GM19351 (cell line): ENCODE results near the gene TAF4.

ENCODE experiments used
- ATAC-seq: cut with Tn5 transposase; IDR thresholded peaks from one replicate; pipeline ENCODE4 v1.9.1; 2021; ENCODE audit warnings: mild to moderate bottlenecking, moderate library complexity; ENCODE audit not compliant: unreplicated experiment

Gene TAF4

DNA sequence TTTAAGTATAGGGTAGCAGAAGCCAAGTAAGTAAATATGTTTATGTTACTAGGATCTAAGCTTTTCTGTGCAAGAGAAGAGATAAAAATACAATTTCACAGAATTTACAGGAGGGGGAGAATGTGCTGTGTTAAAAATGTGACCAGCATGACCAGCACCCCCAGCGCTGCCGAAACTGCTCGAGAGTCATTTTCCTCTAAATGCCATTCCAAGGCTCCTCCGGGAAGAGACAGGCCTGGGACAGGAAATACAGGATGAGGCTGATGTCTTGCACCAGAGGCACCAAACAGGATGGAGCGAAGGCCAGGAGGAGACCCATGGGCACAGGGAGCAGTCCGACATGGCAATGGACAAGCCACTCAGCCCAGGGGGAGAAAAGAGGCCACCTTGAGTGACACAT, 21.1 kb downstream of the TAF4 start:
- no peak for ATAC-seq

GRCh38 chr20:62043131-62043914, 22.4 kb downstream of the TAF4 start:
- no peak for ATAC-seq

GRCh38 chr20:62042025-62042820, 23.5 kb downstream of the TAF4 start:
- no peak for ATAC-seq

GRCh38 chr20:62040933-62041332, 24.7 kb downstream of the TAF4 start:
- ATAC-seq: no peak

GRCh38 chr20:62040381-62040922, 25.2 kb downstream of the TAF4 start:
- ATAC-seq: no peak

DNA sequence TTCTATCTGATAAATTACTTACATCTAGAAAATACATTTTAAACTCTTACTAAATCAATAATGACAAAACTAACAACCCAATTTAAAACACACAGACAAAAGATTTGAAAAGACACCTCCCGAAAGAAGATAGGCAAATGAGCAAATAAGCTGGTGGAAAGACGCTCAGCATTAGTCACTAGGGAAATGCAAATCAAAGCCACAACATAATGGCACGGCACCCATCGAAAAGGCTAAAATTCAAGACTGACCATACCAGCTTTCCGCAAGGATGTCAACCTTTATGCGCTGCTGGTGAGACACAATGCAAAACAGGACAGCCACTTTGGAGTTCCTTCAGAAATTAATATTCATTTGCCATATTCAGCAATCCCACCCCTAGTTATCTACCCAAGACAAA, 25.9 kb downstream of the TAF4 start:
- peak; percentile 51 for ATAC-seq

- no peak for ATAC-seq
These were observed 32.9 kb downstream of the TAF4 start for GRCh38 chr20:62032609-62033368.

DNA sequence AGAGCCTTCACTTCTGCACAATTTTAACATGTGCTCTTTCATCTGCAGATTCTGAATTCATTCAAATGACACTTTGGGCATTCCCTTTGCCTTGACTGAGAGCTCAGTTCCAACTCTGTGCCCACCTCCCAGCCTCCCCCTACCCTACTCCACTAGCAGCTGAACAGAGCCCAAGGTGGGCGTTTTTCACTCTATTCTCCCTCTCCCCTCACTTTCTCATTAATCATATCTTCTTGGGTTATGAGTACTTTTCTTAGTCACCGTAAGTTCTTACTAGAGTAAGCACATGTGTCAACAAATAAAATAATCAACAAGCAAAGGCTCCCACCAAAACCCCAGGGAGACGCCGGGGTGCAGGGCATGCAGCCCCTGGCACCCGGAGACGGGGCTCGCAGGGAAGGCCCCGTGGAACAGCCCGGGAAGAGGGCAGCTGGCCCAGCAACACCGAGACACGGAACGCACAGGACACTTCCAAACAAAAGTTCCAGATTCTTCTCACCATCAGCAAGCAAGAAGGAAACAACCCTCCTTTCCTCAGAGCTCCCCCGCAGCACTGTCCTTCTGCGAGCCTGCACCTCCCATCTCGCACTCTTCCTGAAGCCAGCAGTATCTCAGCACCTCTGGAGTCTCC, 34.1 kb downstream of the TAF4 start:
- no peak for ATAC-seq

DNA sequence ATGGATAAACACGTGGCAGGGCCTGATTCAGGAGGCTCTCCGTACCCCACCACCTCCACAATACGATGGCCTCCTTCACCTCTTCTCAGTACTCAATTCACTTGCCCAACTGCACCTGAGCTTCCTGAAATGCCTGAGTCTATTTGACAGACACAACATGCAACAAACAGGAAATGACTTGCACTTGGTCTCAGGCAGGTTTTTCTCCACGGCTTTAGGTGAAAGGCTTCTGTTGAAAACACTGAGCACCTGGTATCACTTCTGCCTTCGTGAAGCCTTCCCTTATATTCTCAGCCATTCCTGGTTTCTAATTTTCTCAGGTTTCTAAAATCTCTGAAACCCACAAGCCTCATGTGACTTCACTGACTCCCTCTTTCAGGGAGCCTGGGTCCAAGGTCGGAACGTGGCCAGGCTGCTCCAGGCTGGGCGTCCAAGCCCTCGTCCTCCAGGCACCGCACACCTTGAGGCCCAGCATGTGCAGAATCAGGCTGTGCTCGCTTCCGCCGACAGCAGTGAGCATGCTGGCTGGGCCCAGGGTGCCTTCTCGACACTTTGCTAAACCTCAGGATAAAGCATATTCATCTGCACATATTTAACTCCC, 34.7 kb downstream of the TAF4 start:
- ATAC-seq: peak; percentile 86

GRCh38 chr20:62030357-62030756, 35.3 kb downstream of the TAF4 start:
- ATAC-seq: no peak

GRCh38 chr20:62029949-62030348, 35.7 kb downstream of the TAF4 start:
- ATAC-seq: no peak

- no peak for ATAC-seq
These were observed 36.4 kb downstream of the TAF4 start for GRCh38 chr20:62029296-62029695.

GRCh38 chr20:62028384-62028783, 37.3 kb downstream of the TAF4 start:
- no peak for ATAC-seq

DNA sequence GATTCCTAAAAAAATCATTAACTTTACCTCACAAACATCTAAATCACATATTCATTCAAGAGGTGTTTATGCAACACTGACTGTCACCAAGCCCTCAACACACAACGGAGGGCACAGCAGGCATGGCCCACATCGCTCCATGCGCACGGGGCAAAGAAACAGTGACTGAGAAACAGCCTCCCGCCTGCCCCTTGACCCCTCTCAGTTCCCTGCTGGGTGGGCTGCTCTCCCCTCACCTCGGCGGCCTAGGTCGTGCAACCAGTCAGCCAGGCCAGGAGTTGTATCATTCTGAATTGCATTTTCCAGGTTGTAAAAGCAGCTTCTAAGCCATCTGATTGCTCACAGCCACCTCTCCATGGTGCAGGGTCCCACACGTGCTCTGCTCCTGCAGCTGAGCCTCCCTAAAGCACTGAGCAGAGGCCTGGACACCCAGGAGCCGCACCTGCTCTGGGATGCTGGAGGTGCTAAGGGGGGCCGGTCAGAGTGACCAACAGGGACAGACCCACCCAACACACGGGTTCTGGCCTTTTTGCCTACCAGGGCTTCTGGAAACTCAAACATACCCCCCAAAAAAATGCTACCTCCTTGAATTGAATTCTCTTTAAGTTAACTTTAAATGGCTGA, 37.9 kb downstream of the TAF4 start:
- no peak for ATAC-seq

- ATAC-seq: no peak
These were observed 38.6 kb downstream of the TAF4 start for GRCh38 chr20:62027116-62027515.

- no peak for ATAC-seq
These were observed 39.2 kb downstream of the TAF4 start for GRCh38 chr20:62026564-62026856.

GRCh38 chr20:62025832-62026563, 39.7 kb downstream of the TAF4 start:
- ATAC-seq: no peak

GRCh38 chr20:62025394-62025793, 40.3 kb downstream of the TAF4 start:
- ATAC-seq: no peak

- ATAC-seq: no peak
These were observed 41.7 kb downstream of the TAF4 start for GRCh38 chr20:62023935-62024334.
